ENCODE measurements around the gene CBL.

DNA sequence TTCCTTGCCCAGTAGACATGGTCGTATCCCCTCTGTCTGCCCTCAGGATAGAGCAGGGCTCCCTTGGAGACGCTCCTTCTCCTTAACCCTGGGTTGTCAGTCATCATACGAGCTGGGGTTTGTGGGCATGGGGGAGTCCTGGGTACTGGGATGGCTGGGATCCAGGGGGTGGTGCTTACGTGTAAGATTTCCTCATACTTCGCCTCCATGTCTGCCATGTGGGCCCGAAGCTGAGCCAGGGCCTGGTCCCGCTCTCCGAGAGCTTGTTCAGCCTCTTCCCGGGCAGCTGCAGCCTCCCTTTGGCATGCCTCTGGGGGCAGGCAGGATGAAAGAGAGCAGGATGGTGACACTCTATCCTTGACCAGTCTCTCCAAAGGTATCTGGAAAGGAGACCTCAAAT lies 15.6 kb upstream of the CBL start:
- TF ChIP-seq, protein P1, sequence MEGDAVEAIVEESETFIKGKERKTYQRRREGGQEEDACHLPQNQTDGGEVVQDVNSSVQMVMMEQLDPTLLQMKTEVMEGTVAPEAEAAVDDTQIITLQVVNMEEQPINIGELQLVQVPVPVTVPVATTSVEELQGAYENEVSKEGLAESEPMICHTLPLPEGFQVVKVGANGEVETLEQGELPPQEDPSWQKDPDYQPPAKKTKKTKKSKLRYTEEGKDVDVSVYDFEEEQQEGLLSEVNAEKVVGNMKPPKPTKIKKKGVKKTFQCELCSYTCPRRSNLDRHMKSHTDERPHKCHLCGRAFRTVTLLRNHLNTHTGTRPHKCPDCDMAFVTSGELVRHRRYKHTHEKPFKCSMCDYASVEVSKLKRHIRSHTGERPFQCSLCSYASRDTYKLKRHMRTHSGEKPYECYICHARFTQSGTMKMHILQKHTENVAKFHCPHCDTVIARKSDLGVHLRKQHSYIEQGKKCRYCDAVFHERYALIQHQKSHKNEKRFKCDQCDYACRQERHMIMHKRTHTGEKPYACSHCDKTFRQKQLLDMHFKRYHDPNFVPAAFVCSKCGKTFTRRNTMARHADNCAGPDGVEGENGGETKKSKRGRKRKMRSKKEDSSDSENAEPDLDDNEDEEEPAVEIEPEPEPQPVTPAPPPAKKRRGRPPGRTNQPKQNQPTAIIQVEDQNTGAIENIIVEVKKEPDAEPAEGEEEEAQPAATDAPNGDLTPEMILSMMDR (conservative IDR thresholded peaks at IDR 0.05; ENCODE audit: low read depth in 2 of 2) = no peak
- TF ChIP-seq POLR2AphosphoS5 (IDR thresholded peaks at IDR 0.05; ENCODE audit: low read depth) (no peak), EZH2 (IDR thresholded peaks at IDR 0.05; ENCODE audit: low read depth, unreplicated experiment) (no peak), EZH2phosphoT487 (IDR thresholded peaks at IDR 0.05; ENCODE audit: unreplicated experiment) (no peak), JUNB (IDR thresholded peaks at IDR 0.05; ENCODE audit: unreplicated experiment) (no peak)
- TF ChIP-seq, protein P2, sequence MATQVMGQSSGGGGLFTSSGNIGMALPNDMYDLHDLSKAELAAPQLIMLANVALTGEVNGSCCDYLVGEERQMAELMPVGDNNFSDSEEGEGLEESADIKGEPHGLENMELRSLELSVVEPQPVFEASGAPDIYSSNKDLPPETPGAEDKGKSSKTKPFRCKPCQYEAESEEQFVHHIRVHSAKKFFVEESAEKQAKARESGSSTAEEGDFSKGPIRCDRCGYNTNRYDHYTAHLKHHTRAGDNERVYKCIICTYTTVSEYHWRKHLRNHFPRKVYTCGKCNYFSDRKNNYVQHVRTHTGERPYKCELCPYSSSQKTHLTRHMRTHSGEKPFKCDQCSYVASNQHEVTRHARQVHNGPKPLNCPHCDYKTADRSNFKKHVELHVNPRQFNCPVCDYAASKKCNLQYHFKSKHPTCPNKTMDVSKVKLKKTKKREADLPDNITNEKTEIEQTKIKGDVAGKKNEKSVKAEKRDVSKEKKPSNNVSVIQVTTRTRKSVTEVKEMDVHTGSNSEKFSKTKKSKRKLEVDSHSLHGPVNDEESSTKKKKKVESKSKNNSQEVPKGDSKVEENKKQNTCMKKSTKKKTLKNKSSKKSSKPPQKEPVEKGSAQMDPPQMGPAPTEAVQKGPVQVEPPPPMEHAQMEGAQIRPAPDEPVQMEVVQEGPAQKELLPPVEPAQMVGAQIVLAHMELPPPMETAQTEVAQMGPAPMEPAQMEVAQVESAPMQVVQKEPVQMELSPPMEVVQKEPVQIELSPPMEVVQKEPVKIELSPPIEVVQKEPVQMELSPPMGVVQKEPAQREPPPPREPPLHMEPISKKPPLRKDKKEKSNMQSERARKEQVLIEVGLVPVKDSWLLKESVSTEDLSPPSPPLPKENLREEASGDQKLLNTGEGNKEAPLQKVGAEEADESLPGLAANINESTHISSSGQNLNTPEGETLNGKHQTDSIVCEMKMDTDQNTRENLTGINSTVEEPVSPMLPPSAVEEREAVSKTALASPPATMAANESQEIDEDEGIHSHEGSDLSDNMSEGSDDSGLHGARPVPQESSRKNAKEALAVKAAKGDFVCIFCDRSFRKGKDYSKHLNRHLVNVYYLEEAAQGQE (IDR thresholded peaks at IDR 0.05; ENCODE audit: unreplicated experiment) = no peak

All from GM23338 (cell line).